Left lung (tissue), 10 donors: ENCODE results near the gene SULT1A1. TPM values are rescaled to one million over a fixed set of nuclear protein-coding genes. Genes with fewer than 3 reads are reported as not detected.

ENCODE experiments used
- ATAC-seq: fragments of 200-7000 bp; cut with Tn5 transposase; one replicate; pipeline ENCODE4 v1.9.1; 2020; ENCODE audit warnings: moderate library complexity
- DNase-seq, 4 donors: peaks; one replicate each; pipeline ENCODE4 v3.0.0-alpha.2; 2013 to 2020
- H3K27ac ChIP-seq, 2 donors: fragments of 200-600 bp; sonication (generic) in 1 of 2; one replicate each; pipeline versions ENCODE4 v1.5.0 to v1.8.0; 2020 to 2021
- H3K27me3 ChIP-seq, 2 donors: fragments of 200-600 bp; sonication (generic) in 1 of 2; one replicate each; pipeline versions ENCODE4 v1.5.0 to v1.8.0; 2020 to 2021
- H3K36me3 ChIP-seq, 2 donors: fragments of 200-600 bp; sonication (generic) in 1 of 2; one replicate each; pipeline versions ENCODE4 v1.5.0 to v1.8.0; 2020 to 2021
- H3K4me1 ChIP-seq, 2 donors: fragments of 200-600 bp; one replicate each; pipeline ENCODE4 v1.8.0; 2021
- H3K4me3 ChIP-seq, 2 donors: fragments of 200-600 bp; sonication (generic) in 1 of 2; one replicate each; pipeline versions ENCODE4 v1.5.0 to v1.8.0; 2020 to 2021; ENCODE audit warnings: mild to moderate bottlenecking in 1 of 2
- H3K9me3 ChIP-seq, 2 donors: fragments of 200-600 bp; sonication (generic) in 1 of 2; one replicate each; pipeline versions ENCODE4 v1.5.0 to v1.8.0; 2020 to 2021
- intact Hi-C, 2 donors: fragments of 100-400 bp; cut with DNase I; formaldehyde crosslinking; loops; one replicate each; pipeline versions ENCODE4 v1.11.2 to v1.14.2; 2022
- polyA plus RNA-seq, 6 donors: library from polyadenylated mRNA; unstranded; fragments of 120-200 nt; gene quantifications; one replicate each; pipeline ENCODE4 v1.2.1, GENCODE V29; 2013; ENCODE audit not compliant: insufficient read length in 6 of 6
- total RNA-seq, 2 donors: library from RNA; stranded (reverse); fragmentation: NEBNext Ultra II Directional; extraction: Animal tissue kit (Norgen Biotek cat#: 25700); gene quantifications; one replicate each; pipeline ENCODE4 v1.2.1, GENCODE V29; 2021
- TF ChIP-seq, protein P1 (sequence below), 2 donors: fragments of 200-600 bp; sonication (generic) in 1 of 2; IDR thresholded peaks; one replicate each; pipeline versions ENCODE4 v1.5.0 to v1.8.0; 2021; ENCODE audit warnings: antibody characterized with exemption in 2 of 2
- donor health status: DM: no; HTN: yes; CAD: no.
- donor health status: DM: no; HTN: no; CAD: no.

SULT1A1 gene
- total and polyA plus RNA-seq, 8 donors = 21.8 to 68.6 (median 37.7) TPM

DNA sequence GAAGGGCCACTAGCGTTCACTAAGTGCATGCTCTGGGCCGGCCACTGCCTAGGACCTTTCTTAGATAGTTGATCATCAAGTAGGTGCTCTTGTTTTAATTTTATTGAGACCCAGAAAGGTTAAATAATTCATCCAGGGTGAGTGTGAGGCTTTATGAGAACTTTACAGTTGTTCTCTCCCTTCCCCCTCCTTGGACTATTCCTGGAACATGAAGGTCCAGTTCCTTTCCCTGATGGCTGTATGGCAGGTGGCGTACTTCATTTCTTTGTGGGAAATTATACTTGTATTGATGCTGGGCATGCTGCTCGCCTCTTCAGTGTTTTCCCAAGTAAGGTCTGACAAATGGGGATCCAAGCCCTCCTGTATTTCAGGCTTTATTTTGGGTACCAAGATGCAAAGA lies 47.6 kb downstream of the SULT1A1 start:
- Histone ChIP-seq H3K27ac (peak overlapping the region; percentile 8 to 26), H3K27me3 (no peaks in the 10 kb centered on the region), H3K4me3 (no peak overlapping the region), H3K36me3 (peaks cover 0 to 15% of the 10 kb centered on the region in 2 donors), H3K4me1 (peaks cover 8 to 20% of the 10 kb centered on the region in 2 donors), H3K9me3 (peaks cover 0 to 7% of the 10 kb centered on the region in 2 donors)
- TF ChIP-seq, protein P1, sequence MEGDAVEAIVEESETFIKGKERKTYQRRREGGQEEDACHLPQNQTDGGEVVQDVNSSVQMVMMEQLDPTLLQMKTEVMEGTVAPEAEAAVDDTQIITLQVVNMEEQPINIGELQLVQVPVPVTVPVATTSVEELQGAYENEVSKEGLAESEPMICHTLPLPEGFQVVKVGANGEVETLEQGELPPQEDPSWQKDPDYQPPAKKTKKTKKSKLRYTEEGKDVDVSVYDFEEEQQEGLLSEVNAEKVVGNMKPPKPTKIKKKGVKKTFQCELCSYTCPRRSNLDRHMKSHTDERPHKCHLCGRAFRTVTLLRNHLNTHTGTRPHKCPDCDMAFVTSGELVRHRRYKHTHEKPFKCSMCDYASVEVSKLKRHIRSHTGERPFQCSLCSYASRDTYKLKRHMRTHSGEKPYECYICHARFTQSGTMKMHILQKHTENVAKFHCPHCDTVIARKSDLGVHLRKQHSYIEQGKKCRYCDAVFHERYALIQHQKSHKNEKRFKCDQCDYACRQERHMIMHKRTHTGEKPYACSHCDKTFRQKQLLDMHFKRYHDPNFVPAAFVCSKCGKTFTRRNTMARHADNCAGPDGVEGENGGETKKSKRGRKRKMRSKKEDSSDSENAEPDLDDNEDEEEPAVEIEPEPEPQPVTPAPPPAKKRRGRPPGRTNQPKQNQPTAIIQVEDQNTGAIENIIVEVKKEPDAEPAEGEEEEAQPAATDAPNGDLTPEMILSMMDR (IDR thresholded peaks at IDR 0.05) = no peak
- intact Hi-C loops = no loop called here
- DNase-seq (no peak), ATAC-seq (no peak)

DNA sequence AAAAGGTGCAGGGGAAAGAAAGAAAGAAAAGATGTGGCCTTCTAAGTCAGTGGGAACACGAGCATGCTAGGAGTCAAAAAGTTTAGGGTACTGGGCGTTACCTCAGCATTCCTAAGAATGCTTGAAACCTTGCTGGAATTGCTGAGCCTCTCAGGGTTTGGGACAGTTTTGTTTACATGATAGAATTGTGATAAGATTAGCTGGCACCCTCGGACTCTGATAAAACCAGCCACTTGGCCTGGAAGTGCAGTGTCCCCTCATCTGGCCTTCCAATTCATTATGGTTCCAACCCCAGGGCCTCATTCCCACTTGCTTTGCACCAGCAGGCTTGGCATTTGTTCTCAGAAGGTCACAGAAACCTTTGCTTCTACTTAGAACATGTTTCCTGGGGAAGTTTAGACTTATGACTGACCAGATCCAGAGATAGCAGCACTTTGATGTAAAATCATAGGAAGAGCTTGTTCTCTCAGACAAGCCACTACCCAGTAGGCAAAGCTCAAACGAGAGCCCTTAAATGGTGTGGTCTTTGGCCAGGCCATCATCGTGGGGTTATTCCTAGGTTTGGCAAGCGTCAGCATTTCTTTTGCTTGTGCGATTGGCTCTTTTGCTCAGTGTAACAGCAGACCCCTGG lies 48.2 kb downstream of the SULT1A1 start:
- H3K4me3 ChIP-seq = no peak overlapping the region
- TF ChIP-seq, protein P1 (IDR thresholded peaks at IDR 0.05) = no peak
- peak overlapping the region; percentile 8 to 26 for H3K27ac ChIP-seq
- intact Hi-C loops = no loop called here
- peaks cover 0 to 15% of the 10 kb centered on the region in 2 donors for H3K36me3 ChIP-seq
- no peaks in the 10 kb centered on the region for H3K27me3 ChIP-seq
- peaks cover 0 to 2% of the 10 kb centered on the region in 2 donors for H3K9me3 ChIP-seq
- peak; percentile 74 for ATAC-seq
- no peak for DNase-seq
- H3K4me1 ChIP-seq = peaks cover 8 to 20% of the 10 kb centered on the region in 2 donors

DNA sequence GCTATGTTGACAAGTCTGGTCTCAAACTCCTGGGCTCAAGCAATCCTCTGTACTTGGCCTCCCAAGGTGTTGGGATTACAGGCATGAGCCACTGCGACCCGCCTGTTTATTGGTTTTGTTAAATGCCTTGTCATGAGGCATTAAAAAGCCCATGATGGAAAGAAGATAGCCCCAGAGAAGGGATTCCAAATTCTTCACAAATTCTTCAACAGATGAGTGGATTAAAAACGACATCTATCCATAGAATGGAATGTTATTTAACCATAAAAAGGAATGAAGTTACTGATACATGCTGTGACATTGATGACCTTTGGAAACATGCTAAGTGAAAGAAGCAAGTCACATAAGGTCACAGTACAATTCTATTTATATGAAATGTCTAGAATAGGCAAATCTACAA lies 51.4 kb downstream of the SULT1A1 start:
- TF ChIP-seq, protein P1 (IDR thresholded peaks at IDR 0.05) = no peak
- Histone ChIP-seq H3K9me3 (no peaks in the 10 kb centered on the region), H3K4me3 (no peak overlapping the region), H3K27me3 (no peaks in the 10 kb centered on the region), H3K36me3 (peaks cover 0 to 15% of the 10 kb centered on the region in 2 donors), H3K4me1 (peaks cover 12 to 48% of the 10 kb centered on the region in 2 donors), H3K27ac (no peak overlapping the region)
- DNase-seq = no peak
- intact Hi-C loops = no loop called here
- no peak for ATAC-seq

DNA sequence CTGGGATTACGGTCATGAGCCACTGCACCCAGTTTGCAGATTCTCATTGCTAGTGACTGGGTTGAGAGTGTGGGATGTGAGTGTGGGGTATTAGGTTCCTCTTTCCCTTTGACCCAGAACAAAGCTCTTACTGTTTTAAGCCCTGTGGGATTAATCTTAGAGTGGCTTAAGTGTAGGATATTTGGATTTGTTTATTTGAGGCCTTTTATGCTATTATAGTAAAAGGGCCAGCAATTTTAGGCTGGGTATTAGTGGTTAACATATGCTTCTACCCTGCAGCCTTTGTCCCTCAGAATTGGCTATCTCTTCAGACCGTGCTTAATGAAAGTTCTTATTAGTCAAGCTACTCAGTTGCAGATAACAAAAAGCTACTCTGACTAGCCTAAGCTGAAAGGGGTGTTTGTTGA lies 52.9 kb downstream of the SULT1A1 start:
- Histone ChIP-seq H3K4me1 (peaks cover 10 to 43% of the 10 kb centered on the region in 2 donors), H3K9me3 (no peaks in the 10 kb centered on the region), H3K27ac (no peak overlapping the region), H3K27me3 (no peaks in the 10 kb centered on the region), H3K4me3 (no peak overlapping the region), H3K36me3 (peaks cover 0 to 15% of the 10 kb centered on the region in 2 donors)
- intact Hi-C loops = no loop called here
- DNase-seq (no peak), ATAC-seq (no peak)
- TF ChIP-seq, protein P1 (IDR thresholded peaks at IDR 0.05) = no peak

DNA sequence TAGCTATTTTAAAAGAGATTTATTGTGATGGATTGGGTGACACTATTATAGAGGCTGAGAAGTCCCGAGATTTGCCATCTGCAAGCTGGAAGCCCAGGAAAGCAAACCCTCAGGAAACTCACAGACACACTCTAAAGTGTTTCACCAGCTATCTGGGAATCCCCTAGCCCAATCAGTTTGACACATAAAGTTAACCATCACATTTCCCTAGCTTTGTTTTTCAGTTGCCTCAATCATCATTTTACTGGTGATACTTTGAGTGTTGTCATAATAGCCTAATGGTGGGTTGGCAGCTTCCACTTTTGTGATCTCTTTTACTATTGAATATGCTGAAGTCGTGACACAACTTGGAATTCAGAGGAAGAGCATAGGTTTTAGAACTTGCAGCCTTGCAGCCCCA lies 54.3 kb downstream of the SULT1A1 start:
- no peaks in the 10 kb centered on the region for H3K9me3 ChIP-seq
- intact Hi-C loops = no loop called here
- ATAC-seq = no peak
- TF ChIP-seq, protein P1 (IDR thresholded peaks at IDR 0.05) = no peak
- H3K4me3 ChIP-seq = no peak overlapping the region
- peaks cover 8 to 33% of the 10 kb centered on the region in 2 donors for H3K4me1 ChIP-seq
- no peak for DNase-seq
- no peak overlapping the region for H3K27ac ChIP-seq
- peaks cover 0 to 15% of the 10 kb centered on the region in 2 donors for H3K36me3 ChIP-seq
- H3K27me3 ChIP-seq = no peaks in the 10 kb centered on the region

Other genes starting within 250 kb of the SULT1A1 start
- gene NPIPB6, start 246.5 kb downstream of the SULT1A1 start, total RNA-seq = 1 to 10 TPM in 1 of 2 donors, under 1 TPM in 1; 0.76 to 4.7 TPM
- gene NPIPB6, start 246.5 kb downstream of the SULT1A1 start, polyA plus RNA-seq = 1 to 10 TPM in 5 of 6 donors, under 1 TPM in 1; 0.89 to 2.9 (median 2.2) TPM
- gene EIF3CL, start 206.2 kb downstream of the SULT1A1 start, total RNA-seq = 10 to 100 TPM; 10.6 to 42.2 TPM
- 100 to 1,000 TPM in 2 of 6 donors, 10 to 100 TPM in 4; 48.6 to 107 (median 66.4) TPM for gene EIF3CL, start 206.2 kb downstream of the SULT1A1 start, polyA plus RNA-seq
- gene NPIPB7, start 137.7 kb downstream of the SULT1A1 start, total RNA-seq = not detected
- gene NPIPB7, start 137.7 kb downstream of the SULT1A1 start, polyA plus RNA-seq = under 1 TPM in 3 of 6 donors, not detected in 3; 0.18 to 0.41 (median 0.33) TPM
- 10 to 100 TPM; 57.5 to 72.8 TPM for gene CLN3, start 118.0 kb downstream of the SULT1A1 start, total RNA-seq
- gene CLN3, start 118.0 kb downstream of the SULT1A1 start, polyA plus RNA-seq = 10 to 100 TPM; 22.1 to 29.0 (median 24.8) TPM
- 10 to 100 TPM in 1 of 2 donors, 1 to 10 TPM in 1; 6.2 to 22.9 TPM for gene APOBR, start 115.4 kb downstream of the SULT1A1 start, total RNA-seq
- gene APOBR, start 115.4 kb downstream of the SULT1A1 start, polyA plus RNA-seq = 1 to 10 TPM; 1.0 to 1.7 (median 1.4) TPM
- under 1 TPM in 1 of 2 donors, not detected in 1; 0.94 TPM for gene IL27, start 103.2 kb downstream of the SULT1A1 start, total RNA-seq
- under 1 TPM in 1 of 6 donors, not detected in 5; 0.38 TPM for gene IL27, start 103.2 kb downstream of the SULT1A1 start, polyA plus RNA-seq
- 100 to 1,000 TPM; 141 to 142 TPM for gene NUPR1, start 71.1 kb downstream of the SULT1A1 start, total RNA-seq
- 10 to 100 TPM; 31.3 to 45.8 (median 35.4) TPM for gene NUPR1, start 71.1 kb downstream of the SULT1A1 start, polyA plus RNA-seq
- gene SGF29, start 56.1 kb downstream of the SULT1A1 start, total RNA-seq = 10 to 100 TPM; 16.6 to 27.4 TPM
- gene SGF29, start 56.1 kb downstream of the SULT1A1 start, polyA plus RNA-seq = 10 to 100 TPM; 12.1 to 29.8 (median 21.8) TPM
- gene SULT1A2, start 13.0 kb downstream of the SULT1A1 start, total RNA-seq = 10 to 100 TPM in 1 of 2 donors, 1 to 10 TPM in 1; 5.2 to 16.6 TPM
- 1 to 10 TPM; 2.9 to 3.9 (median 3.7) TPM for gene SULT1A2, start 13.0 kb downstream of the SULT1A1 start, polyA plus RNA-seq
- gene NPIPB8, start 28.0 kb upstream of the SULT1A1 start, total RNA-seq = under 1 TPM; 0.16 to 0.38 TPM
- 1 to 10 TPM; 1.1 to 6.0 (median 2.2) TPM for gene NPIPB8, start 28.0 kb upstream of the SULT1A1 start, polyA plus RNA-seq
- gene EIF3C, start 101.4 kb upstream of the SULT1A1 start, total RNA-seq = 100 to 1,000 TPM; 354 to 395 TPM
- 100 to 1,000 TPM; 273 to 478 (median 321) TPM for gene EIF3C, start 101.4 kb upstream of the SULT1A1 start, polyA plus RNA-seq
- 1 to 10 TPM; 1.2 to 1.5 TPM for gene NPIPB9, start 141.7 kb upstream of the SULT1A1 start, total RNA-seq
- 1 to 10 TPM in 5 of 6 donors, under 1 TPM in 1; 0.47 to 4.5 (median 2.7) TPM for gene NPIPB9, start 141.7 kb upstream of the SULT1A1 start, polyA plus RNA-seq
- gene ATXN2L, start 213.0 kb upstream of the SULT1A1 start, total RNA-seq = 100 to 1,000 TPM; 114 to 153 TPM
- gene ATXN2L, start 213.0 kb upstream of the SULT1A1 start, polyA plus RNA-seq = 100 to 1,000 TPM in 2 of 6 donors, 10 to 100 TPM in 4; 87.2 to 144 (median 98.4) TPM
- 100 to 1,000 TPM; 146 to 176 TPM for gene TUFM, start 236.3 kb upstream of the SULT1A1 start, total RNA-seq
- 100 to 1,000 TPM; 156 to 205 (median 170) TPM for gene TUFM, start 236.3 kb upstream of the SULT1A1 start, polyA plus RNA-seq